GM18499 (cell line): ENCODE results near the gene RFT1.

Experiments
- ATAC-seq: cut with Tn5 transposase; IDR thresholded peaks from one replicate; pipeline ENCODE4 v1.9.1; 2021; ENCODE audit warnings: moderate number of reproducible peaks; ENCODE audit not compliant: insufficient read depth, unreplicated experiment

RFT1 gene

DNA sequence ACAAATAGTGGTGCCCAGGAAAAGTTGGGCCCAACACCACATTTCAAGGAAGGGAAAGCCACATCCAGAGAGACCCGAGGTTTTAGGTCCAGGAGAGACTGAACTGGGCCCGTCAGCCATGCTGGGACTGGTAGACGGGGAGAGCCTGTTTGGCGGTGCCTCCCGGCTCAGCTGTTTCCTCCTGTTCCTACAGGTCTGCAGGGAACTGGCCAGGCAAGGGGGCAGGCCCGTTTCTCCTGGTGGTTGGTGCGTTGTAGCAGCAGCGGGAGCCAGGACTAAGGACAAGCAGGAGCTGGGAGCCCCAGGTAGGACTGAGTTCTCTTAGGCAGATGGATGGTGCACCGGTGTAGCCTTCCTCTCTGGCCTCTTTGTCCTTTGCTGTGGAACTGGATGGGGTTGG lies 34.7 kb upstream of the RFT1 start:
- no peak for ATAC-seq

DNA sequence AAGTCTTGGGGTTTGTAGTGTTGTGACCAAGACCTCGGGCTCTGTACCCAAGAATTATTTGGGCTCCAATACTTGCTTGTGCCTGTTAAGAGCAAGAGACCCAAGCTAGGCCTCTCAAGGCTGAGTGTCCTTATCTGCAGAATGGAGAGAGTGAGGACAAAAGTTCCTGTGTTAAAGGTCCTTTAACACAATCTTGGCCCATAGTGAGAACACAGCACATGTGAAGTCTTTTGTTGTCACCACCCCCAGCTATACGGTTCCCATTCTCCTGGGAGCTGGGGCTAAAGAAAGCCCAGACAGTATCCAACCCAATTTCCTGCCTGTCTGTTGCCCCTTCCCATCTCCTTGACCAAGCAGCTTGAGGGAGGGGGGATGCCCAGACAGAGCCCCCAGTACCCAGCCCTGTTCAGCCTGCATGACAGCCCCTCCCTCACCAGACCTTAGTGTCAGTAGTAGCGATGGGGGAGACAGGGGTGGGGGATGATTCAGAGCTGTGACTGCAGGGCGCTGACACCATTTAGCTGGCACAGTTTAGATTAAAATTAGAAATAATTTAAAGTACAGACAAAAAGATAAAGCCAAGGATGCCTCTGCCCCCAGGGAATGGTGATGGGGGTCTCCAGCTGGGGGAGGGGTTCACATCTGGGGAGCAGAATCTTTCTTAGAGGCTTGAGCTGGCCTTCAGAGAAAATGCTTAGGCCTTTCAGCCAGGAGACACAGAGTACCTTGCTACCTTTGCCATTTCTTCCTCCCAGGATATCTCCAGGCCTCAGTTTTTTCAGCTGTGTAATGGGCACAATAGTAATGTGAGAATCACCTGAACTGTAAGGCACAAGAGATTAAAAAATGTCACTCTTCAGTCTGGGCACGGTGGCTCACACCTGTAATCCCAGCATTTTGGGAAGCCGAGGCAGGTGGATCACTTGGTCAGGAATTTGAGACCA lies 33.5 kb upstream of the RFT1 start:
- ATAC-seq: no peak

DNA sequence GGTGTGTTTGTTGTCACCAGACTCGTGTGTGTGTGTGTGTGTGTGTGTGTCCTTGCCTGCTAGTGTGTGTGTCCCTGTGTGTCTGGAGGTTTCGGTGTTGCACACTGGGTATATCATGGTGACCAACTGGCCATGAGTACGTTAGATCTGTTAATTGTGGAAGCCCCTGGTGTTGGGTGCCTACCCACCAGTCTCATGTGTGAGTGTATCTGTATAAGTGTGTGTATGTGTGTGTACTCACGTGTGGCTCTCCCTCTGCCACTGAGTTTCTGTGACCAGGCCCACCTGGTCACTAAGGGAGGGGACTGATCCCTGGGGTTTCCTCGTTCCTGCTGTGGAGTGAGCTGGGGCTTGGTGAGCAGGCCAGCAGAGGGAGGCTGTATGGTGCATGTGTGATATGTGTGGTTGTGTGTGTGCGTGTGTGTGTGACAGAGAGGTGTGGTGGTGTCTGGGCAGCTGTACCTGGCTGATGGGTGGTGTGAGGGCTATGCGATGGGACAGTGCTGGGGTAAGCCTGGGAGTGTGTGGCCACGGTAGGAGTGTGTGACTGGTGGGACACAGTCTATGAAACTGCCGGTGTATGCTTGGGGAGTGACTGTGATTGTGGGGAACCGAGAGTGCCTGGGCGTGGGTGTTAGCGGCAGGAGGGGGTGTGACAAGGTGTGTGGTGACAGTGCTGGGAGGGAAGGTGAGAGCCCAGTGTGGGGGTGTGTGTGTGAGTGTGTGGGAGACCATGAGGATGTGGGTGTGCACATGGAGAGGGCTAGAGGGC lies 32.6 kb upstream of the RFT1 start:
- no peak for ATAC-seq

DNA sequence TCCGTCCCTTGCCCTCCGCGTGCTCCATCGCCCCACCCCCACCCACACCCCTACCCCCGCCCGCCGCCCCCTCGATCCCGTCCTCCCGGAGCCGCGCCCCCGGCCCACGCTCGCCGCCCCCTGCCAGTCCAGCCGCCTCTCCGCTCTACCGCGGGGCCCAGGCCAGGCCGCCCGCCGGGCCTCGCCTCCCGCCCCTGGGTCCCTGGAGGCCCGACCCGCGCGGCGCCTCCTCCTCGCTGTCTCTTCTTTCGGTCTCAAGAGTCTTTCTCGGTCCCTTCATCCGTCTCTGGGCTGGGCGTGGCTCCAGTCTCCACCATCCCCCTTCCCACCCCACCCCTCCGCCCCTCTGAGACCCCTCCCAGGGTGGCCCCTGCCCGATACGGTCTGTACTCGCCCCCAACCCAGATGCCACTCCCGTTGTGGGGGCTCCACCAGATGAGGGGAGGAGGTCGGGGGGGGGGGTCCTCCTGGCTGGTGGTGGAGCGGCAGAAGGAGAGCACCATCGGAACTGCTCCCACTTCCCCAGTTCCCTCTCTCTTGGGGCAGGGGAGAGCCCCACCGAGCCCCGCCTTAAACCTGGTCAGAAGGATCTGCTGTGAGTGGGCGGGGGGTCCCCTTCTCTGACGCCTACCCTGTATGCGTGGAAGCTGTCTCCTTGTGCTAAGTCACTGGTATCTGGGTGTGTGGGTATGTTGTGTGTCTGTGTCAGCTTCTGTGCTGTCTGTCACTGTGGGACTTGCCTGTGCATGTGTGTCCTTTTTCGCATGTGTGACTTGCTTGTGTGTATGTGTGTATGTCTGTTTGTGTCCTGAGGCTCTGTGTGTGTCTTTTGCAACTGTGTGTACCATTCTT lies 31.8 kb upstream of the RFT1 start:
- ATAC-seq: no peak

DNA sequence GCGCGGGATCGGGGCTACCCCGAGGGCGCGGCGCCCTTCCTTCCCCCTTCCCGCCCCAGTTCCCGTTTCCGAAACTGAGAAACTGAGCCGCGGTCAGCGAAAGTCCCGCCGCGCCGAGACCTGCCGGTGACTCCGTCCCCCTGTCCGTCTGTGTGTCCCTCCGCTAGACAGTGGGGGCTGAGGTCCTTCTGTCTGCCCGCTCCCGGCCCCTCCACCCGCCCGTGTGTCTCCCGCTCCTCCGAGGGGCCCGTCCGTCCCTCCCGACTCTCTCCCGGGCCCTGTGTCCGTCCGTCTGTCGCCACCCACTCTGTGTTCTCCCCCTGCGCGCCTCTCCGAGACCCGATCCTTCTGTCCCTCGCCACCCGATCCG lies 31.2 kb upstream of the RFT1 start:
- no peak for ATAC-seq

DNA sequence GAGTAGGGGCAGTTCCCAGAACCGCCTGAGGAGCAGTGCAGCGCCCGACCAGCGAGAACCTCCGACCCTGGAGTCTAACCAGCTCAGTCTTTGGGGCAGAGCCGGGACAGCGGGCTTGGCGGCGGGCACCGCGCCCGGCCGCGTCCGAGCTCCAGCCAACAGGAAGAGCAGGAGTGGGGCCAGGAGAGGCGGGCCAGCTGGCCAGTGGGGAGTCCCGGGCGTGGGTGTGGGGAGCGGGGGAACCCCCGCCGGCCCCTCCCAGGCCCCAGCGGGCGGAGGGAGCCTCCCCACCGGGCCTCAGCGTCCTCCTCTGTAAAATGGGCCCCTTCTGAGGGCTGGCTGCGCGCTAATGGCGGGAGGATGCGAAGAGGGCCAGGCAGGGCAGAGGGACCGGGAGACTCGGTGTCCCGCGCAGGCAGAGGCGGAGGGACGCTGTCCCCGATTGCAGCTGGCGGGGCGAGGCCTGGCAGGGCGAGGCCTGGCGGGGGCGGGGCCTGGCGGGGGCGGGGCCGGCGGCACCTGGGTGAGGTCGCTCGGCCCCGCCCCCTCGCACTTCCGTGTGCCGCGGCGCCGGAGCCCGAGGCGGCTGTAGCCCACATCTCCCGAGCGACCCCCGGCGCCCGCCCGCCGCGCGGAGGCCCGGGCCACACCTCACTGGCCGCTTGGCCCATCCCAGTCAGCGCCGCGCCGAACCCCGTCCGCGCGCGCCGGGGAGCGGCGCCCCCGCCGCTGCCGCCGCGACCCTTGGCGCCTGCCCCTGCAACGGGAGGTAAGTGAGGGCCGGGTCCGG lies 30.6 kb upstream of the RFT1 start, which contains the start of gene PRKCD:
PRKCD (plus strand) TSS at position 550 of the 790 bp plus-strand sequence. CDS start 17,214 bp downstream, outside the sequence.
- no peak for ATAC-seq

DNA sequence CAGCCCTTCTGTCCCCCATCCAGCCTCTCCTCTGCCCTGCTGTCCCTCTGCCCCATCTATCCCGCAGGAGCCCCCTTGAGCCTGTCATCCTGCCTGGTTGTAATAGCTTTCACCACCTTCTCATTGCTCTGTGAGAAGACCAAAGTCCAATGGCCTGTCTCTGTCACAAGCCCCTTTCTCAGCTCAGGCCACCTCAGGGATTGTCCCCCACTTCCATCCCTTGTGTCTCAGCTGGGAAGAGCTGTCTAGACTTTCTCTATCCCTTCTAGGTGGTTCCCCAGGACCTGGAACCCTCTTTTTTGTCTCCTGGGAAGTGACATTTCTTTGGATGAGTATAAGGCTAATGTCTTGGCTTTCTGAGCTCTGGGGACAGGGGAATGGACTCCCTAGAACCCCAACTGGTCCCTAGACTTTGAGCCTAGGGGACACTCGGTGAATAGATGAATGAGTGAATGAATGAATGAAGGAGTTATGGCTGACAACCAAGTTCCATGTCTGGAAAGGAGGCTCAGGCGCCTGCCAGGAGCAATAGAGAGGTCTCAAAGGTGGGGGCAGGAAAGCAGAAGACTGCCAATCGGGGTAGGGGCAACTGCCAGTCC lies 29.9 kb upstream of the RFT1 start:
- no peak for ATAC-seq

DNA sequence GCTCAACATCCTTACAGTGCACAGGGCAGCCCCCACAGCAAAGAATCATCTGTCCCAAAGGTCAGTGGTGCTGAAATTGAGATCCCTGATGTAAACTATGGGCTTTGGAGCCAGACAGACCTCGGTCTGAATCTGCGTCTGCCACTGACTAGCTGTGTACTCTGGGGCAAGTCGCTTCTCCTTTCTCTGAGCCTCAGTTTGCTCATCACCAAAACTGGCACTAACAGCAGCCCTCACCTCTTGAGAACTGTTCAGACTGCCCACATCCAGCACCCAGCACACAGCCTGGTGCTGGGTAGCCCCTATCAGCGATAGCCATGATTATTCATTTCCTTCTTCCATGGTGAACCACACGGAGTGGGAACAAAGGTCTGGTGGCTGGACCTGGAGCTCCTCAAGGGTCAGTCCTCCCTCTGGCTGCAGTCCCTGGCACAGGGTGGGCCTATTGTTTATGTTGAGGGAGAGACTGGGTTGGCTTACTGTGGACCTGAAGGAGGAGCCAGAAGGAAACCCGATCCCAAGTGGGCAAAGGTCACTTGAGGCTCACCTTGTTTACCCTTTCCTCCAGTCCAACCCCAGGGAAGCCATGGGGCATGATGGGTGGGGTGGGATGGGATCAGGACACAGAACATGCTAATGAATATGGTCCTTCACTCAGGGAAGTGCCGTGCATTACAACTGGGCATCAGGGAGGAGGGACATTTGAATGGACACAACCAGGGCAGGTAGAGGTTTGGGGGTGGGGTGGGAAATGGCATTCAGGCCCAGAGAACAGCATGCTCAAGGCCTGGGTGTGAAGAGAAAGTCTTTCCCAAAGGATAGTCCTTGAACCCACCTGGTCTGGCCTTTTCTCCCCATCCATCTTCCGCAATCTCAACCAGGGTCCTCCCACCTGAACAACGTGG lies 29.2 kb upstream of the RFT1 start:
- ATAC-seq: no peak

DNA sequence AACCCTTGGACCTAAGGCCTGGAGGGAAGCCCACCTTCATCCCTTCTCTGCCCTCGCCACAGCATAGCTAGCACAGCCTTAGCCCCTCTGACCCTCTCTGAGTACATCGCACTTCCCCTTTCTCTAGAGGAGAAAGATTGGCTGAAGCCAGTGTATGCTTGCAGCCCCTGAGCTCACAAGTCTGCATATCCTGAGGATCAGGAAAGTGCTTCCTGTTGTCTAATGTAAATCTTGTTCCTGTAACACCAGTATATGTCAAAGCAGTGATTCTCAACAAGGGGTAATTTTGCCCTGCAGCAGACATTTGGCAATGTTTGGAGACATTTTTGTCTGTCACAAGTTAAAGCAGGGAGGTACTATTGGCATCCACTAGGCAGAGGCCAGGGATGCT lies 28.5 kb upstream of the RFT1 start:
- ATAC-seq: no peak

DNA sequence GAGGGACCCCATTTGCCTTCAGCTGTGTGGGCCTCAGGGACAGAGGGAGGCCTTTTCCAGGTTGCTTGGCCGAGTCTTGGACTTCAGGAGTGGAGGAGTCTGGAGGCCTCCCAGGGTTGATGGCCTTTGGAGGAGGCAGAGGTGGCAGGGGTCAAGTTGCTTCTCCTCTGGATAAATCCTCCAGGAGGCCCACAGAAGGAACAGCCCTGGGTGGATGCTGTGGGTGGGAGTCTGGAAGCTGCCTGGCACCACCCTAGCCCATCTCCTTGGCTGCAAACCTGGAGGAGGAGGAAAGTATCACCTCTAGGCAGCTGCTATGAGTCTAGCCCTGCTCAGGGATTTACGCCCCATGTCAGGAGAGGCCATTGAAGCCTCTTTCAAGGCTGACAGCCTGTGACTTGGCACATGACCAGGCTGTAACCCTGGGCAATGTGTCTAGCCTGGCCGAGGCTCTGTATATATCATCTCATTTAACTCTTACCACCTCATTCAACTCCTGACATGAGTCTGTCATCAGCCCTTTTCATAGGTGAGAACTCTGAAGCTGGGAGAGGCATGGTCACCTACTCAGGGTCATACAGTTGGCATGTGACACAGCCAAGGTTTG lies 27.8 kb upstream of the RFT1 start:
- ATAC-seq: no peak

DNA sequence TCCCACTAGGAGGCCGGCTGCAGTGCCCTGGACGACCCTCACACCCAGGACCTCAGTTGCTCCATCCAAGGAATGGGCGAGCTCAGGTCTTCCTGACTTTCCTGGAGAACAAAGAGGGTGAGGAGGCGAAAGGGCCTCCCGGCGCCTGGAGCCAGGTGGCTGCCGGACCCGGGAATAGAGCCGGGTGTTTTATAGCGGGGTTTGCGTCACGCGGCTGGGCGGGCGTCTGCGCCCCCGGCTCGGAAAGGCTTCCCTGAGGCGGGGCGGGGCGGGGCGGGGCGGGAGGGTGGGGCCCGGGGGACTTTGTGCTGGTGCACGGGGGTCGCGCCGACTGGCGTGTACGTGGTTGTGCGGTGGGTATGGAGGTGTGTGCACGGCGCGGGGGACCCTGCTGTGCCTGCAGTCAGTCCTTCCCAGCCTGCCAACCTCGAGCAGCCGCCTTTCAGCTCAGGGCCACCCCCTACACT lies 26.2 kb upstream of the RFT1 start:
- no peak for ATAC-seq

DNA sequence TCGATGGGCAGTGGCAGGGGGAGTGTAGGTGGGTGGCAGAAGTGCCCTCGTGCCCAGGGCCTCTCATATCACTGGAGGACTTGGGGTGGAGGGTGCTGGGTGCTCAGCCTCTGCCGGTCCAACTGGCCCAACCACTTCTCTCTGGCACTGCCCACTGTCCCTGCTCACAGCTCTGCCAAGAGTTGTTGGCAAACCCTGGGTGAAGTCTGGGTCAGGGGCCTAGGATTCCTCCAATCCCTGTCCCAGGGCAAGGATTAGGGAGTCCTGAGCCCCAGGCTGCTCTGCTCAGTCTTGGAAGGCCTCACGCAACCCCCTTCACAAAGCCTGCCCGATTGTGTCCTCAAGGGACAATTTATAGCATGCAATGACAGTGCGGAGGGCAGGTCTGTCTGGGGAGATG lies 25.5 kb upstream of the RFT1 start:
- ATAC-seq: no peak

DNA sequence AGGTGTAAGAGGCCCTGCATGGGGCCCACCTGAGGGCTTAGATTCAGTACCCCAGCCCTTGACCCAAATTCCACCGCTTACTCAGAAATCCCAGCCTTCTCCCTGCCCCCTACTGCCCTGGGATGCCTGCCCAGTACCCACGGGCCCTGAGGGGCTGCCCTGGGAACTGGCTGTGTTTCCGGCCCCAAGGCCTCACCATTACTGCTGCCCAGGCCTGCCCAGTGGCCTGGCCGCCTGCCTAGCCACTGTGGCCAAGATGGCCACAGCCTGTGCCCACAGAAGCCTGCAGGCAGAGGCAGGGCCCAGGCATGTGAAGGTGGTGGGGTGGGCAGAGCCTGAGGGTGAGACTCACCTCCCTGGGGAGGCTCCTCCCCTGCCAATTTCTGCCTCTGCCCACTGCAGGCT lies 24.6 kb upstream of the RFT1 start:
- no peak for ATAC-seq

DNA sequence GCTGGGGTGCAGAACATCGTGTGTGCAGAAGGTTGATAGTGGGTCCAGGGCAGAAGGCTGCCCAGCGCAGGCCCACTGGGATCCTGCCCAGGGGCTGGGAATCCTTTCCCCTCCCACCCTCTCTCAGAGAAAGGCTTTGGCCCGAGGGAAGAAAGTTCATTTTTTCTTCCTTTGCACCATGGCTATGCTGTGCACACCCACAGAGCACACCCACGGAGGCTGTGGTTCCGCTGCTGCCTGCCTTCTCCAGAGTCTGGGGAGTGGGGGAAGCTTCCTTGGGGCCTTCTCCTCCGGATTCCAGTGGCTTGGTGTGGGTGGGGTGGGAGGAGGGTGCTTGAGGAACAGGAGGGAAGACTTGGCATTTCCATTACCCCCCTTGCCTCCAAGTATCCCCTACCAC lies 23.7 kb upstream of the RFT1 start:
- no peak for ATAC-seq

DNA sequence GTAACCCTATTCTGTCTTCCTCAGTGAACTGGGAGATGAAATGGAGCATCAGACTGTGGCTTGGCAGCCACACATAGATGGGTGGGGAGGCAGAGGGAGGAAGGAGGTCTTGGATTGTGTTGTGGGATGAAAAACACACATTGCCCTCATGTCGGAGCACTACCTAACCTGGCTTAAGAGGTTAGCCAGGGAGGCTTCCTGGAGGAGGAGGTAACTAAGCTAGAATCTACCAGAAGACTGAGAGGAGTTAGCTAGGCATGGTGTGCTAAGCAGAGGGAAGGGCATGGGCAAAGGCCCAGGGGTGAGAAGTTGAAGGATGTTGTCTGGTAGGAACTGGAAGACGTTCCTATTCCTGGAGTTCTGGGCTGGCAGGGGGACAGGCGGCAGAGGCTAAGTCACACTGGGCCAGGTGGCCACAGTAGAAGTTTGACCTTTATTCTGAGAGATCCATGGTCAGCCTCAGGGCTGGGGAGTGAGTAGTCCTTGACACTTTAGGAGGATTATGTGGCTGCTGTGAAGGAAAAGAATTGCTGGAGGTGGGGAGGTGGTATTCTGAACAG lies 23.1 kb upstream of the RFT1 start:
- no peak for ATAC-seq

DNA sequence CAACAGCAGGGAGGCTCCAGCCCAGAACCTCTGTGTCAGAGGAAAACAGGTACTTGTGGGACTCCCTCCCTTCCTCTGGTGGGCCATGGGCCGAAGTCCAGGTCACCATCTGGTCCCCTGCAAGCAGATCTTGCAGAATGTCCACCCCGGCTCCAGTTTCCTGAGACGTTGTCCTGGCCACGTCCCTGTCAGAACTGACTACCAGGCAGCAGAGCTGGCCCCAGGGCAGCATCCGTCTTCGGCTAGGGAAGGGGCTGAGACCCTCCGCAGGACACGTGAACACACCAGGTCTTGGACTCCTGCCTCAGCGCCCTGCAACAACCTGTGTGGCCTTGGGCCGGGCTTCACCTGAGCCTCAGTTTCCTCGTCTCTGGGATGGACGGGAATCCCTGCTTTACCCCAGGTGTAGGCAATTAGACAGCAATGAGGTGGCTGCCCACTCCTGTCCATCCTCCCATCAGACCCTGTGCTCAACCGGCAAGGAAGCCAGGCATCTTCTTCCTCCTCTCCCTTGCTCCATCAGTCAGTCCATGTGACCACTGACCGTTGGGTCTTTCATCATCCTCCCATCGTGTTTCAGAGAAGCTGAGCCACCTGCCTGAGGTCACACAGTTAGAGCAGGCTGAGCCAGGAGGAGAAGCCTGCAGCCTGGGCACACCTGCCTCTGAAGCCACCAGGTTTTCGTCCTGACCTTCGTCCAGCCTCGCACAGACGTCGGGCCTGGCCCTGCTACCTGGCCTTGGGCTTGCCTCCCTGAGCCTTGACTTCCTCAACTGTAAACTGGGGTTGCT lies 21.8 kb upstream of the RFT1 start:
- no peak for ATAC-seq

DNA sequence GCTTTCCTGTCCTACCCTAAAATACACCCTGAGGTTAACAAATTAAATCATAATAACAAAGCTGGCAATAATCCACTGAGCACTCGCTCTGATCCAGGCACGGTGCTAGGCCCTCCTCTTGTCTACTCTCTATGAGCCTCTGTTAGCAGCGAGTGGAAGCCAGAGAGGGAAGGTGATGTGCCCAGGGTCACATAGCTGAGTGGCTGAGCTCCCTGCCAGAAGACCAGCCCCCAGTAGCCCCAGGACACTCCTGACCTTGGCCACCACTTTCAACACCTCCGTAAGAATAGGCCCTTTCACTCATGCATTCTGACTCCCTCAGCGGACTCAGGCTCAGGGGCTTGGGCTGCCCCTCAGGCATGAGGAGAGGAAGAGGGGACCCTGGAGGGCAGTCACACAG lies 21.2 kb upstream of the RFT1 start:
- no peak for ATAC-seq
